Retinal pigment epithelial cell (primary cell): Measurements from ENCODE around the gene USP20.

Experiments
- DNase-seq: peaks from one replicate; pipeline ENCODE4 v3.0.0-alpha.2; 2010; ENCODE audit warnings: low read depth
- H3K4me3 ChIP-seq: 2 replicates; pipeline ENCODE4 v1.5.1; 2011; ENCODE audit warnings: mild to moderate bottlenecking, low read length, control low read depth, moderate library complexity
- TF ChIP-seq, protein P1 (sequence below): conservative IDR thresholded peaks from 2 replicates; pipeline ENCODE4 v1.5.1; 2011; ENCODE audit warnings: low read depth, low read length, control low read depth, inconsistent platforms

The USP20 gene

DNA sequence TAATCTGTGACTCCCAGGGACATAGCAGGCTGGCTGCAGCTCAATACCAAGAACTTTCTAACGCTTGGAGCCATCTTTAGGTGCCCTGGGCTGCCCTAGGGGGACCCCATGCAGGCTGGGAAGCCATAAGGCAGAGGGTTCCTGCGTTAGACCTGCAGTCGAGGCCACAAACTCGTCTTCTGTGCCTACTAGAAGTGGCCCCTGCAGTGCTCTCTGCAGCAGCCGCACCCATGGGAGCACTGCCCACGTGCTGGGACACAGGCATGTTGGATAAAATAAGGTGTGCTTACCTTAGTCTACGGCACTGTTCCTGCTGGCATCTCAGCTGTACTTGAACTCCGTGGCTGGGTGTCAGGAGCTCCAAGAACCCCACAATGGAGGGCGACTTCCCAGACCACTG is 22.9 kb upstream of the USP20 start:
- TF ChIP-seq, protein P1, sequence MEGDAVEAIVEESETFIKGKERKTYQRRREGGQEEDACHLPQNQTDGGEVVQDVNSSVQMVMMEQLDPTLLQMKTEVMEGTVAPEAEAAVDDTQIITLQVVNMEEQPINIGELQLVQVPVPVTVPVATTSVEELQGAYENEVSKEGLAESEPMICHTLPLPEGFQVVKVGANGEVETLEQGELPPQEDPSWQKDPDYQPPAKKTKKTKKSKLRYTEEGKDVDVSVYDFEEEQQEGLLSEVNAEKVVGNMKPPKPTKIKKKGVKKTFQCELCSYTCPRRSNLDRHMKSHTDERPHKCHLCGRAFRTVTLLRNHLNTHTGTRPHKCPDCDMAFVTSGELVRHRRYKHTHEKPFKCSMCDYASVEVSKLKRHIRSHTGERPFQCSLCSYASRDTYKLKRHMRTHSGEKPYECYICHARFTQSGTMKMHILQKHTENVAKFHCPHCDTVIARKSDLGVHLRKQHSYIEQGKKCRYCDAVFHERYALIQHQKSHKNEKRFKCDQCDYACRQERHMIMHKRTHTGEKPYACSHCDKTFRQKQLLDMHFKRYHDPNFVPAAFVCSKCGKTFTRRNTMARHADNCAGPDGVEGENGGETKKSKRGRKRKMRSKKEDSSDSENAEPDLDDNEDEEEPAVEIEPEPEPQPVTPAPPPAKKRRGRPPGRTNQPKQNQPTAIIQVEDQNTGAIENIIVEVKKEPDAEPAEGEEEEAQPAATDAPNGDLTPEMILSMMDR = no peak
- no peak for DNase-seq
- H3K4me3 ChIP-seq = no peak overlapping the region

DNA sequence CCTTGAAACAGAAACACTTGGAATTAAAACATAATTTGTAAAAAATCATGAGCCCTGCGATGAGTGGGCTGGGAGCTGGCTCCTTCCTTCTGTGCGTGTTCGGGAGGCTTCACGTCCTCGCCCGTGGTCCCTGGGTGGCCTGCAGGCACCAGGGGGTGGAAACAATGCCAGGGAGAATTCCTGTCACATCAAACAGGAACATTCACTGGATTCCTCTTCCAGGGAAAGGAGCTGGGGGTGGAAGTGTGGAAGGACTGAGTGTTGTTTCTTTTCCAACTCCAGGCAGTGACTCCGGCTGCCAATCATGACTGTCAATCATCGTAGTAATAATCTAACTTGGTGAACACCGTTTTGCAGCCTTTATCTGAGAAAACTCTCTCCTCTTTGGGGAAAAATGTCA is 21.6 kb upstream of the USP20 start:
- no peak for DNase-seq
- no peak overlapping the region for H3K4me3 ChIP-seq
- TF ChIP-seq, protein P1 = no peak

DNA sequence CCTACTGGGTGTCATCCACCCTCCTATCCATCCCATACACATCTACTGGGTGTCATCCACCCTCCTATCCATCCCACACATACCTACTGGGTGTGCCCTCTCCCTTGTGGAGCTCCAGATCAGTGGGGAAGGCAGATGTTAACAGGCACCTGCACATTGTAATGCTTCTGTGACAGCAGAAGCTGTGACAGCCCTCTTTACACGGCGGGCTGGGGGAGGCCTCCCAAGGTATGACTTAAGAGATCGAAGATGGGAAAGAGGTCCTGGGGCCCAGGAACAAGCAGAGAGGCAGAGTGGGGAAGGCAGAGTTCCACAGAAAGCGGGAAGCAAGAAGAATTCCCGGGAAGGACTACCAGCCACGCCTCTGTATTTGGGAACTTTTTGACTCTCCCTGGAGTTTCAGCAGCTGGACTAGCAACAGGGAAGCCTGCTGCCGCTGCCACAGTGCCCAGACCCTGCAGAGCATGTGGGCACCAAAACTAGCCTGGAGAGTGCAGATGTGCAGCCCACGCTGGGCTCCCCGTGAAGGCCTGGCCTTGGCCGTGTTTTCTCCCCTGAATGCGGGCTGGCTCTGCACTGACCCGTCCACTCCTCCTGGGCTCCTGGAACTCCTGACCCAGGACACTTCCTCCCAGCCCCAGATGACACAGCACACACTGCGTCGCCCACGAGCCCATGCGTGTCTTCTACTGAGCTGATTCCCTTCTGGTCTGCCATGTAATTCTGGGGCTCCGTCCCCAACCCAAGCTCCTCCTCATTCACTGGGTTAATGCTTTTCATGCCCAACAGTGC is 20.6 kb upstream of the USP20 start:
- DNase-seq = no peak
- TF ChIP-seq, protein P1 = no peak
- no peak overlapping the region for H3K4me3 ChIP-seq

DNA sequence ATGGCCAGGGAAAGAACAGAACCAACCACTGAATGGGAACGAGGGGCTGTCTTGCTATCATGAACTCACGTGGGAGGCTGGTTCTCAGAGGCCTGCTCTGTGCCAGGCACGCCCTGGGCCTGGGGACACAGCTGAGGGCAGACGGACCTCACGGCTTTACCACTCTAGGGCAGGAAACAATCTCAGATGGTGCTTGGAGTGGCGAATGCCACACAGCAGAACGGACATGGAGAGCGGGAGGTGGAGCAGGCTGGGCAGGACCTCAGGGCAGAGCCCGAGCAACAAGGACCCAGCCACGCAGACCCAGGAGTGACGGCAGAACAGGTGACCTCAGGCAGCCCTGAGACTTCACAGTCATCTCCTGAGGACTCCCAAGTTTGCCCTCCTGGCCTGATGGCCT is 20.0 kb upstream of the USP20 start:
- no peak overlapping the region for H3K4me3 ChIP-seq
- TF ChIP-seq, protein P1 = no peak
- DNase-seq = no peak

DNA sequence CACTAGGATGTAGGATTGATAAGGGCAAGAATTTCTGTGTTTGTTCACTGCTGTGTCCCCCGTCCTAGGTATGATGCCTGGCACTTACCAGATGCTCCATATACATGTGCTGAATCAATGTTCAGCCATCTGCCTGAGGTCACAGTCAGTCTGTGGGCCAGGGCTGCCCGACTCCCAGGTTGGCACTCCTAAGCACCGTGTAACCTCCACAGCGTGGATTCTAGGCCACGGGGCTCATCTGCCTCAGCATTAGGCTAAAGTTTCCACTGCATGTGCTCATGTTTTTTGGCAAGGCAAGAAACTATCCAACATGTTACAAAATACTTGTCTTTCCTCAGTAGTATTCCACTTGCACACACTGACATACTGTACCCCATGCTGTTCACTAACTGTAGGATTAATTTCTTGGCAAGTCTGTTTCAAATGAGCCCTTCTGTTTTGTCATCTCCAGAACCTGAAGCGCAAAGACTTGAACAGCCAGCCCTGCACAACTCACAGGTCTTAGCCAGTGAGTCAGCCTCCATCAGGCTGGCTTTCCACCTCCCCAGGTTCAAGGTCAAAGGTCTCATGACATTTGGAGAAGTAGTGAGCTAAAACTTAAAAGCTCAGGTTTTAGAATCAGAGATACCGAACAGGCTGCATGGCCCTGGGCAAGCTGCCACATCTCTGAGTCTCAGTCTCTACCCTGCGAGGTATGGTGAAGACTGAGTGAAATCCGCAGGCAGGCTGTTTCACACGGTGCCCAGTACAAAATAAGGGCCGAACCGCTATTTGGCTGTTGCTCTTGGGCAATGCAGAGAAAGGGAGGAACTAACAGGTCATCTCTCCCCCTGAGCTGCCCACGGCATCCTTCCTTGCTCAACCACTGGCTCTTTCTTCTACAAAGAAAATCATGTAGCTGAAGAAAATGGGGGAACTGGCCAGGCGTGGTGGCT is 18.5 kb upstream of the USP20 start:
- DNase-seq = no peak
- H3K4me3 ChIP-seq = no peak overlapping the region

DNA sequence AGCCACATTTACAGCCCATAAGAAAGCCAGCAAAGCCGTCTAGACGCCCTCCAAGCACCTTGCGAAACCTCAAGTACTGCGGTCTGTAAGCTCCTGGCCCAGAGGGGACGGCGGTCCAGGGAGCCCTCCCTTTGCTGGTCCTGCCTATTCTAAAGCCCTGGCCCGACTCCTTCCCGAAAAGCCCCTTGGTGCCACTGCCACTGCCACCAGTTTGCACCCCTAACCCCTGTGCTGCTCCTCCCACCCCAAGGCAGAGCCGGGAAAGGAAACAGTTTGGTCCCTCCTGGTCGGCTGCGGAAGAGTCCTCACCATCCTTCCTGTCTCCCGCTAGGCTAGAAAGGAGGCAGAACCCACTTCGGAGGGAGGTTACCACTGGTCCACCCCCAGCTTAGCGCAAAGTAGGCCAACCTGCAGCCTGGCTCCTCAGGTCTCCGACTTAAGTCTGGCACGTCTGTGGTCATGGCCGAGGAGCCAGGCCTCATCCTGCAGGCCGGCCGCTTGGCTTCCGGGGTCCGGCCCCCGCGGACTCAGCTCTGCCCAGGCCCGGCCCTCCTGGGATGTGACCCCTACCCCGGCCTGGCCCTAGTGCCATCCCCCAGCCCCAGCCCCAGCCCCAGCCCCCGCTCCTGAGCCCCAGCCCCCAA is 12.2 kb upstream of the USP20 start:
- peak overlapping the region; percentile 68 for H3K4me3 ChIP-seq
- TF ChIP-seq, protein P1 = no peak
- no peak for DNase-seq

More for the DNA sequence above, 18.5 kb upstream of the USP20 start:
- TF ChIP-seq, protein P1 = no peak
